Heart left ventricle (tissue), 13 donors: ENCODE measurements around the gene MAPK8IP1.

Experiments
- POLR2A ChIP-seq, 2 donors: fragments of 450-650 bp; IDR thresholded peaks; one replicate each; pipeline ENCODE4 v1.6.1; 2017; ENCODE audit warnings: antibody characterized with exemption in 2 of 2, mild to moderate bottlenecking in 2 of 2, moderate library complexity in 2 of 2
- TF ChIP-seq, protein P1 (sequence below), 12 donors: fragments of 200-600 bp; sonication (generic) in 4 of 12; IDR thresholded peaks; one replicate each; pipeline versions ENCODE4 v1.5.0 to v1.8.0; 2018 to 2022; ENCODE audit warnings: antibody characterized with exemption in 12 of 12, mild to moderate bottlenecking in 5 of 12
- donor health status: ischemic (EF 13 %, LVEDD 7.1; RV severe dilation, severe dysfunction).
- donor health status: DM: no; HTN: yes; CAD: no.
- donor health status: DM: no; HTN: no; CAD: no.
- donor health status: ischemic (EF 25% LVEDD 6.9; RV normal size, moderate dysfunction).
- donor health status: ischemic (EF 25% LVEDD 5.7; RV mildly dilated, moderate dysfunction).
- donor health status: ischemic (EF 35%, LVEDD 5.7; RV mildly dilated, moderate dysfunction).
- donor health status: nonischemic (EF 11% LVEDD 7.7; RV severe dilation, severe dysfunction).
- donor health status: DM: yes; HTN: yes; CAD: no.
- donor health status: PGD.
- donor health status: ischemic (EF 29% LVEDD 5.4; RV normal size, mild dysfunction).
- donor health status: nonischemic (EF 23%, LVEDD 6.1; RV moderate dilation, normal function).

DNA sequence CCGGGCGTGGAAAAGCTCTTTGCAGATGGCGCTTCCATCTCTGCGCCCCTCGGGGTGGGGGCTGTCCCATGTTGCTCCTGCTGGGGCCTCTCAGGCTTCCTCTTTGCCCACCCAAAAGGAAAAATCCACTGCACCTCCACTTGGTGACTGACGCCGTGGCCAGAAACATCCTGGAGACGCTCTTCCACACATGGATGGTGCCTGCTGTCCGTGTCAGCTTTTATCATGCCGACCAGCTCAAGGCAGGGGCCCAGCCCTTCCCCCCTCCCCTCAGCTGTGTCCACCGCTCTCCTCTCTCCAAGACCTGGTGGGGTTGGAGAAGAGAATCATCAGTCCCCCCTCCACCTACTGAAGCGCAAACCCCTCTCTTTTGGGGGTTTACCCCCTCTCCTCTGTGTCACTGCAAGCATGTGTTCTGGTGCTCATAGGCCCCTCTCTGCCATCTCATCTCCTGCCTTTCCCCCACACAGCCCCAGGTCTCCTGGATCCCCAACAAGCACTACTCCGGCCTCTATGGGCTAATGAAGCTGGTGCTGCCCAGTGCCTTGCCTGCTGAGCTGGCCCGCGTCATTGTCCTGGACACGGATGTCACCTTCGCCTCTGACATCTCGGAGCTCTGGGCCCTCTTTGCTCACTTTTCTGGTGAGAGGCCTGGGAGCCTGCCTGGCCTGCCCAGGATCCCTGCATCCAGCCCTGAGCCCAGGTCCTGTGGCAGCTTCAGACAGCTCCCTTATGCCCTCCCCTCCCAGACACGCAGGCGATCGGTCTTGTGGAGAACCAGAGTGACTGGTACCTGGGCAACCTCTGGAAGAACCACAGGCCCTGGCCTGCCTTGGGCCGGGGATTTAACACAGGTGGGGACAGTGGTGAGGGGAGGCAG lies 38.8 kb downstream of the MAPK8IP1 start:
- TF ChIP-seq POLR2A (IDR thresholded peaks at IDR 0.05): no peak
- TF ChIP-seq, protein P1, sequence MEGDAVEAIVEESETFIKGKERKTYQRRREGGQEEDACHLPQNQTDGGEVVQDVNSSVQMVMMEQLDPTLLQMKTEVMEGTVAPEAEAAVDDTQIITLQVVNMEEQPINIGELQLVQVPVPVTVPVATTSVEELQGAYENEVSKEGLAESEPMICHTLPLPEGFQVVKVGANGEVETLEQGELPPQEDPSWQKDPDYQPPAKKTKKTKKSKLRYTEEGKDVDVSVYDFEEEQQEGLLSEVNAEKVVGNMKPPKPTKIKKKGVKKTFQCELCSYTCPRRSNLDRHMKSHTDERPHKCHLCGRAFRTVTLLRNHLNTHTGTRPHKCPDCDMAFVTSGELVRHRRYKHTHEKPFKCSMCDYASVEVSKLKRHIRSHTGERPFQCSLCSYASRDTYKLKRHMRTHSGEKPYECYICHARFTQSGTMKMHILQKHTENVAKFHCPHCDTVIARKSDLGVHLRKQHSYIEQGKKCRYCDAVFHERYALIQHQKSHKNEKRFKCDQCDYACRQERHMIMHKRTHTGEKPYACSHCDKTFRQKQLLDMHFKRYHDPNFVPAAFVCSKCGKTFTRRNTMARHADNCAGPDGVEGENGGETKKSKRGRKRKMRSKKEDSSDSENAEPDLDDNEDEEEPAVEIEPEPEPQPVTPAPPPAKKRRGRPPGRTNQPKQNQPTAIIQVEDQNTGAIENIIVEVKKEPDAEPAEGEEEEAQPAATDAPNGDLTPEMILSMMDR (IDR thresholded peaks at IDR 0.05): no peak
